GM19372 (cell line): ENCODE data around the gene BRINP2.
A peak's percentile ranks its signal among the peaks of the same experiment; 100 is the strongest.

Experiments
- ATAC-seq: cut with Tn5 transposase; IDR thresholded peaks from one replicate; pipeline ENCODE4 v1.9.1; 2021; ENCODE audit warnings: mild to moderate bottlenecking, low read depth, moderate library complexity; ENCODE audit not compliant: unreplicated experiment

BRINP2 gene

GRCh38 chr1:177164380-177165068 lies 6.2 kb upstream of the BRINP2 start, which contains the start of gene ASTN1:
Gene ASTN1, minus strand, starts transcription at chr1:177164712. Its CDS starts 36 bp downstream, at chr1:177164676.
- no peak for ATAC-seq

- no peak for ATAC-seq
These were observed 5.7 kb upstream of the BRINP2 start for GRCh38 chr1:177165069-177165439.

- no peak for ATAC-seq
These were observed 872 bp downstream of the BRINP2 start for GRCh38 chr1:177171536-177172123.

- no peak for ATAC-seq
These were observed 1.5 kb downstream of the BRINP2 start for GRCh38 chr1:177172272-177172671.

GRCh38 chr1:177172866-177173265 lies 2.1 kb downstream of the BRINP2 start:
- no peak for ATAC-seq

GRCh38 chr1:177173976-177174375 lies 3.2 kb downstream of the BRINP2 start:
- ATAC-seq = no peak

GRCh38 chr1:177174921-177175634 lies 4.3 kb downstream of the BRINP2 start:
- no peak for ATAC-seq

- peak; percentile 11 for ATAC-seq
These were observed 10.5 kb downstream of the BRINP2 start for GRCh38 chr1:177181280-177181630.

- peak; percentile 80 for ATAC-seq
These were observed 11.0 kb downstream of the BRINP2 start for GRCh38 chr1:177181631-177182291.

GRCh38 chr1:177183836-177184235 lies 13.1 kb downstream of the BRINP2 start:
- ATAC-seq = no peak

GRCh38 chr1:177185209-177185608 lies 14.5 kb downstream of the BRINP2 start:
- ATAC-seq = no peak

- ATAC-seq = no peak
These were observed 15.9 kb downstream of the BRINP2 start for GRCh38 chr1:177186639-177187038.

- ATAC-seq = no peak
These were observed 19.7 kb downstream of the BRINP2 start for GRCh38 chr1:177190308-177190970.

- no peak for ATAC-seq
These were observed 27.5 kb downstream of the BRINP2 start for GRCh38 chr1:177198243-177198642.

GRCh38 chr1:177200290-177200689 lies 29.5 kb downstream of the BRINP2 start:
- no peak for ATAC-seq

- ATAC-seq = no peak
These were observed 36.1 kb downstream of the BRINP2 start for GRCh38 chr1:177206831-177207355.

- ATAC-seq = no peak
These were observed 38.2 kb downstream of the BRINP2 start for GRCh38 chr1:177208920-177209319.

GRCh38 chr1:177209357-177209756 lies 38.6 kb downstream of the BRINP2 start:
- ATAC-seq = no peak

GRCh38 chr1:177210071-177210470 lies 39.3 kb downstream of the BRINP2 start:
- no peak for ATAC-seq

- no peak for ATAC-seq
These were observed 40.5 kb downstream of the BRINP2 start for GRCh38 chr1:177211231-177211630.
